PC-9 (cell line): ENCODE data around the gene PHYH.

Source experiments
- EZH2 ChIP-seq: fragments of 200-600 bp; sonication (generic); IDR thresholded peaks from 2 replicates; pipeline ENCODE4 v1.8.0; 2017; ENCODE audit warnings: antibody characterized with exemption, low read depth
- TF ChIP-seq, protein P1 (sequence below): fragments of 200-600 bp; sonication (generic); conservative IDR thresholded peaks from 2 replicates; pipeline ENCODE4 v1.6.1; 2017; ENCODE audit warnings: mixed run types, antibody characterized with exemption, mild to moderate bottlenecking, moderate library complexity

DNA sequence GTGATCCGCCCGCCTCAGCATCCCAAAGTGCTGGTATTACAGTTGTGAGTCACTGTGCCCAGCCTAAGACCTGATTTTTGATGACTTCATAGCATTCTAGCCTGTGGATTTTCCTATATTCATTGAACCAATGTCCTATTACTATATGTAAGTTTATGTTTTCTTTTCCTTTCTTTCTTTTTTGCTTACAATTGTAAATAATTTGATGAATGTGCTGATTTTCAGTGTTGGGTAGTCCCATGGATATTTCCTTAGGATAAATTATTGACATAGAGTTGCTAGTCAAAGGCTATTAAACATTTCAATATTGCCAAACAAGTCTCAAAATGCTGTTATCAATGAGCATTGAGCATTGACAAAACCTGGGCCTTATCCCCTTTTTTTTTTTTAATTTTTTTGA lies 9.9 kb upstream of the PHYH start:
- TF ChIP-seq, protein P1, sequence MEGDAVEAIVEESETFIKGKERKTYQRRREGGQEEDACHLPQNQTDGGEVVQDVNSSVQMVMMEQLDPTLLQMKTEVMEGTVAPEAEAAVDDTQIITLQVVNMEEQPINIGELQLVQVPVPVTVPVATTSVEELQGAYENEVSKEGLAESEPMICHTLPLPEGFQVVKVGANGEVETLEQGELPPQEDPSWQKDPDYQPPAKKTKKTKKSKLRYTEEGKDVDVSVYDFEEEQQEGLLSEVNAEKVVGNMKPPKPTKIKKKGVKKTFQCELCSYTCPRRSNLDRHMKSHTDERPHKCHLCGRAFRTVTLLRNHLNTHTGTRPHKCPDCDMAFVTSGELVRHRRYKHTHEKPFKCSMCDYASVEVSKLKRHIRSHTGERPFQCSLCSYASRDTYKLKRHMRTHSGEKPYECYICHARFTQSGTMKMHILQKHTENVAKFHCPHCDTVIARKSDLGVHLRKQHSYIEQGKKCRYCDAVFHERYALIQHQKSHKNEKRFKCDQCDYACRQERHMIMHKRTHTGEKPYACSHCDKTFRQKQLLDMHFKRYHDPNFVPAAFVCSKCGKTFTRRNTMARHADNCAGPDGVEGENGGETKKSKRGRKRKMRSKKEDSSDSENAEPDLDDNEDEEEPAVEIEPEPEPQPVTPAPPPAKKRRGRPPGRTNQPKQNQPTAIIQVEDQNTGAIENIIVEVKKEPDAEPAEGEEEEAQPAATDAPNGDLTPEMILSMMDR: no peak
- TF ChIP-seq EZH2: no peak
